Ascending aorta (tissue), 2 donors: ENCODE data around the gene ENO3. TPM values are rescaled to one million over a fixed set of nuclear protein-coding genes. Genes with fewer than 3 reads are reported as not detected.

ENCODE experiments used
- DNase-seq, 2 donors: peaks; one replicate each; pipeline ENCODE4 v3.0.0-alpha.2; 2019; ENCODE audit warnings: low spot score in 2 of 2
- H3K27ac ChIP-seq, 2 donors: fragments of 200-600 bp; sonication (generic); one replicate each; pipeline ENCODE4 v1.5.1; 2016 to 2017; ENCODE audit warnings: mild to moderate bottlenecking in 1 of 2
- H3K27me3 ChIP-seq: fragments of 200-600 bp; sonication (generic); one replicate; pipeline ENCODE4 v1.5.1; 2017
- H3K36me3 ChIP-seq, 2 donors: fragments of 200-600 bp; sonication (generic); one replicate each; pipeline ENCODE4 v1.5.1; 2016
- H3K4me1 ChIP-seq, 2 donors: fragments of 200-600 bp; sonication (generic); one replicate each; pipeline ENCODE4 v1.5.1; 2016 to 2017; ENCODE audit warnings: mild to moderate bottlenecking in 1 of 2
- H3K4me3 ChIP-seq, 2 donors: fragments of 200-600 bp; sonication (generic); one replicate each; pipeline ENCODE4 v1.5.1; 2016 to 2017; ENCODE audit warnings: mild to moderate bottlenecking in 1 of 2
- H3K9me3 ChIP-seq, 2 donors: fragments of 200-600 bp; sonication (generic); one replicate each; pipeline ENCODE4 v1.5.1; 2016
- CTCF ChIP-seq, 3 experiments: fragments of 200-600 bp in 2 of 3; fragments of 450-650 bp in 1 of 3; sonication (generic) in 2 of 3; IDR thresholded peaks; one replicate each; pipeline ENCODE4 v1.5.1; 2016 to 2019; ENCODE audit warnings: antibody characterized with exemption in 3 of 3, mild to moderate bottlenecking in 1 of 3, moderate library complexity in 1 of 3
- intact Hi-C: fragments of 100-400 bp; cut with DNase I; formaldehyde crosslinking; loops from one replicate; pipeline ENCODE4 v1.15.1; 2023
- total RNA-seq: library from RNA; depleted of rRNA; stranded (reverse); fragments of >200 nt; gene quantifications from one replicate; pipeline ENCODE4 v1.1.0, GENCODE V29; 2016

The ENO3 gene
- total RNA-seq, 1 donor from 2014 or later, result not detected

DNA sequence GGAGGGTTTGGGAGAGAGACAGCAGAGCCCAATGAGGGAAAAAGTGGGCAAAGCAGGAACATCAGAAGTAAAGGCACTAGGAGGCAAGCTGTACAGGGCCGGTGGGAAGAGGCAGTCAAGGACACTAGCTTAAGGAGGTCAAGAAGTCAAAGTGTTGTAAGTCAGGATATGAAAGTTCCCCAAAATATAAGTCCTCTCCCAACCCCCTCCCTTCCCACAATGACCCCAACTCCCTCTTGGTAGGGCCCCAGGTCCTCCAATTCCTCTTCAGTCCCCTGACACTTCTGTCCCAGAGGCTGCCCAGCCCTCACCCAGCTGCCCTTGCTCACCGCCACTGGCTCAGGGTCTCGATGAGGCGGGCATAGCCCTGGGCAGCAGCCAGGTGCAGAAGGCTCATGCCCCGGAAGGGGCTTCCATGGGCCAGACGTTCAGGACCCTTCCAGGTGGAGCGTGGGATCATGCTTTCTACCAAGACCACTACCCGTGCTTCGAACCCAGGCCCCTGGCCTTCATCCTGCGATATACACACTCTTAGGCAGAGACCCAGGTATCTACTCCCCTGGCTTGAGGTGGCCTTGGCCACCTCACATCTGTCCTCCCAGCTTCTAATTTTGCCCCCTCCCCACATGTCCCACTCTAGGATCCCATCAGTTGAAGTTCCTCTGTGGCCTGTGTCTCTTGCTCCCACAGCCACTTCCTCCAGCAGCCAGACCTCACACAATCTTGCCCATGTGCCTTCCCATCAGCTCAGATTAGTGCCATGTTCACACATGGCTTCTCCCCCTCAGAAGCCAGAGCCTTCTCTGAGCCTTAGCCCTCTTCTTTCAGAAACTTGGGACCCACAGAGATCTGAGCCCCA lies 22.6 kb downstream of the ENO3 start:
- Histone ChIP-seq H3K9me3 (no peaks in the 10 kb centered on the region), H3K36me3 (peaks cover 46 to 74% of the 10 kb centered on the region in 2 donors)
- no peak for DNase-seq

GRCh38 chr17:4974115-4974670 lies 23.3 kb downstream of the ENO3 start:
- no peak for TF ChIP-seq CTCF (IDR thresholded peaks at IDR 0.05)
- peaks cover 0 to 3% of the 10 kb centered on the region in 2 donors for H3K4me1 ChIP-seq
- H3K36me3 ChIP-seq, result peaks cover 49 to 81% of the 10 kb centered on the region in 2 donors
- DNase-seq, result no peak
- H3K9me3 ChIP-seq, result no peaks in the 10 kb centered on the region
- H3K27me3 ChIP-seq, result no peaks in the 10 kb centered on the region
- no peak overlapping the region for H3K4me3 ChIP-seq
- intact Hi-C loops, result no loop called here
- H3K27ac ChIP-seq, result peak overlapping the region; percentile 47 to 48

More for the DNA sequence above, 22.6 kb downstream of the ENO3 start:
- H3K27ac ChIP-seq, result peak overlapping the region; percentile 47 to 48
- H3K4me3 ChIP-seq, result no peak overlapping the region
- intact Hi-C loops, result no loop called here
- peaks cover 6 to 10% of the 10 kb centered on the region in 2 donors for H3K4me1 ChIP-seq
- no peaks in the 10 kb centered on the region for H3K27me3 ChIP-seq
- TF ChIP-seq CTCF (IDR thresholded peaks at IDR 0.05), result no peak

DNA sequence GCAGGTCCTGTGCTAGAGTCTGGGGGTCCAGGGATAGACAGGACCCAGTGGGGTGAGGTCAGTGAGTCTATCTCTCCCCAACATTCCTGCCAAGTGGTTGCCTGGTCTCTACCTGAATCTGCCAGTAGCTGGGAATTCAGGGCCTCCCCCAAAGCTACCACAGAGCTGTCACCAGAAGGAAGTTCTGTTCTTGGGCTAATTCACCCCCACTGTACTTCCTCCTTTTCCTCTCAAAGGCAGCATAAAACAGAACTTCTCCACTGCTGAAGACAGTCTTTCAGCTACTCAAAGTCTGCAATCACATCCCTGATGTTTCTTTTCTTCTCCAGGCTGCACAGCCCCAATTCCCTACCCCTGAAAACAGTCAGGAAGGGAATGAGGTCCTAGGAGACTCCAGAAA lies 27.8 kb downstream of the ENO3 start:
- no peak for DNase-seq
- intact Hi-C loops, result no loop called here
- Histone ChIP-seq H3K9me3 (no peaks in the 10 kb centered on the region), H3K4me3 (no peak overlapping the region), H3K27ac (no peak overlapping the region), H3K27me3 (no peaks in the 10 kb centered on the region), H3K36me3 (peaks cover 61 to 76% of the 10 kb centered on the region in 2 donors), H3K4me1 (no peaks in the 10 kb centered on the region)
- TF ChIP-seq CTCF (IDR thresholded peaks at IDR 0.05), result no peak

GRCh38 chr17:4980644-4981216 lies 29.8 kb downstream of the ENO3 start:
- no peaks in the 10 kb centered on the region for H3K9me3 ChIP-seq
- DNase-seq, result no peak
- H3K36me3 ChIP-seq, result peaks cover 68 to 74% of the 10 kb centered on the region in 2 donors
- H3K4me3 ChIP-seq, result no peak overlapping the region
- no peaks in the 10 kb centered on the region for H3K27me3 ChIP-seq
- intact Hi-C loops, result loop anchor here (1.0 kb wide), 1 partner anchor 82 kb away; no protein-coding TSS in a partner anchor
- no peaks in the 10 kb centered on the region for H3K4me1 ChIP-seq
- peak; percentile 68 to 76 (median 76) for TF ChIP-seq CTCF (IDR thresholded peaks at IDR 0.05)
- H3K27ac ChIP-seq, result no peak overlapping the region

- Histone ChIP-seq H3K36me3 (peaks cover 57 to 59% of the 10 kb centered on the region in 2 donors), H3K27me3 (no peaks in the 10 kb centered on the region), H3K4me3 (no peak overlapping the region), H3K4me1 (peaks cover 0 to 9% of the 10 kb centered on the region in 2 donors), H3K27ac (no peak overlapping the region), H3K9me3 (no peaks in the 10 kb centered on the region)
- intact Hi-C loops, result no loop called here
- TF ChIP-seq CTCF (IDR thresholded peaks at IDR 0.05), result no peak
- no peak for DNase-seq
Observed at GRCh38 chr17:4982305-4982704, 31.4 kb downstream of the ENO3 start.
